SH-SY5Y (cell line): ENCODE results near the gene AGPAT3.

Experiments
- GATA2 ChIP-seq: IDR thresholded peaks from 2 replicates; pipeline ENCODE4 v1.6.1; 2011; ENCODE audit warnings: mild to moderate bottlenecking, low read depth, low read length
- GATA3 ChIP-seq: IDR thresholded peaks from 2 replicates; pipeline ENCODE4 v1.6.1; 2011; ENCODE audit warnings: low read depth, mild to moderate bottlenecking, low read length, moderate library complexity

- no peak for TF ChIP-seq GATA2
- no peak for TF ChIP-seq GATA3
These were observed 45.3 kb upstream of the AGPAT3 start for GRCh38 chr21:43819511-43820405.
